Hematopoietic multipotent progenitor cell (in vitro differentiated cells): Measurements from ENCODE around the gene MCAT. TPM values are rescaled to one million over a fixed set of nuclear protein-coding genes. Genes with fewer than 3 reads are reported as not detected.
"Not testable (repeated sequence)": the region's sequence is repeated elsewhere in the genome, so short reads cannot be mapped to it uniquely, and the experiment has no call there.

Source experiments
- DNase-seq, 3 donors: peaks; one replicate each; pipeline ENCODE4 v3.0.0-alpha.2; 2011 to 2015; ENCODE audit warnings: low read depth in 2 of 3, low spot score in 2 of 3
- total RNA-seq: library from RNA; depleted of rRNA; stranded (reverse); fragments of >200 nt; gene quantifications from one replicate; pipeline ENCODE4 v1.2.3, GENCODE V29; 2012

Gene MCAT
- total RNA-seq, 1 donor: 25.0 TPM

DNA sequence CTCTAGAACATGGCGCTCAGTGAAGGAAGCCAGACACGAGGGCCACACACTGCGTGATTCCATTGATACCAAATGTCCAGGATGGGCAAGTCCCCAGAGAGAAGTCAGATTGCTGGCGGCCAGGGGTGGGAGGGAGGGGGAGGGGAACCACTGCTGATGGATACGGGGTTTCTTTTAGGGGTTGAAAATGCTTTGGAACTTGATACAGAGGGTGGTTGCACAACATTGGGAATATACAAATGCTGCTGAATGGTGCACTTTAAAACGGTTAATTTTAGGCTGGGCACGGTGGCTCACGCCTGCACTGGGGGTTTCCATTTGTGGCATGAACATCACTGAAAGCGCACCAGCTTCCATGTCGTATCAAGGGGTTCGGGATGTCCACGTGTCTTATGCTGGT, 13.2 kb upstream of the MCAT start:
- no peak for DNase-seq

DNA sequence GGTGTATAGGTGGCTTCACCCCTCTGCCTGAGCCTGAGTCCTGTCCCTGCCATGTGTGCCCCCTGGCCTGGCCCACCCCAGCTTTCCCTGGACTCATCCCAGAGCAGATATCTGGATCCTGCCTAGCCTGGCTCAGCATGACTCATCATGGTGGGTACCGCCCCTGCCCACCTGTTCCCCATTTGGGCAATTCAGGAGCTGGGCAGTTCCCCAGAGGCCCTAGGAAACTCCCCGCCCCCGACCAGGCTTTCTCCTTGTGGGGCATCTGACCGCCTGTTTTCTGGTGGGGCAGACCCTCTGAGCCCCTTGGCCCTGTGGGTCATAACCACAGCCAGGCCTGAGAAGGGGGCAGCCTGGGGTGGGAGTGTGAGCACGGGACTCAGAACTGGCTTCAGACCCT, 12.6 kb upstream of the MCAT start:
- DNase-seq: no peak

DNA sequence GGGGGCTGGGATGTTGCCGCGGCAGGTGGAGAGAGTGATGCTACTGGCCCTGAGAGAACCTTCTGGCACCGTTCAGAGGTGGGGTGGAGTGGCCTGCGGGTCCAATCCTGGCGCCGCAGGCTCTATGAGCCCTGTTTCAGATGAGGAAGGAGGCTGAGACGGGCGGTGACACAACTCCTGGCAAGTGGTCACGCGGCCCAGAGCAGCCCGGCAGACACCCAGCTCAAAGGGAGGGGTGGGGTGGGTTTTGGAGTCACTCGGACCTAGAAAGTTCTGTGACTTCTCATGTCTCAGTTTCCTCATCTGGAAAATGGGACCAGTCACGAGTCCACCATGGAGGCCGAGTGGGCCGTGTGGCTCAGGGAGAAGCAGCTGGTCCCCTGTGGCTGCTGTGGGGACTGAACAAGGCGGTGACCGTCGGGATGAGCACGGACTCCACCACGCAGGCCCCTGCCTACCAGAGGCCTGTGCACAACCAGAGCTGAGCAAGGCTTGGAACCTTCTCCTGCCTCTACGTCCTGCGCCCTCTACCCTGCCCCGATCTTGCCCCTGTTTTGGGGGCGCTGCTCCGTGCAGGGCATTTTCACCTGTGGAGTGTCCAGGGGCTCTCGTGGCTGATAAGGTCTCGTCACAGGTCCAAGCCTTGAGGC, 11.8 kb upstream of the MCAT start:
- no peak for DNase-seq

DNA sequence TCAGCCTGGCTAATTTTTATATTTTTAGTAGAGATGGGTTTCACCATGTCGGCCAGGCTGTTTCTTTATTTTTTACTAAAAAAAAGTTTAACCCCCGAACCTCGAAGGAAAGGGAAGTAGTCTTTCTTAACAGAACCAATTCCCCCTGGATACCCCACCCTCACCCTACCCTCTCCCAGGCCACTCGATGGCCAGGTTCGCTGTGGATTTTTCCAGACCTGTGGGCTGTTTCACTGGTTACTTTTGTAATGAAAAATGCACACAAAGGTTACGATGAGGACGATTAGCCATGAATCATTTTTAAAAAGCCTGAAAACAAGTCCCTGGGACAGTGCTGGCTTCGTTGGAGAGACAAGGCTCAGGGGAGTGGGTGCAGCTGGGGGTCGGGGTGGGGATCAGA, 10.7 kb upstream of the MCAT start:
- DNase-seq: no peak

DNA sequence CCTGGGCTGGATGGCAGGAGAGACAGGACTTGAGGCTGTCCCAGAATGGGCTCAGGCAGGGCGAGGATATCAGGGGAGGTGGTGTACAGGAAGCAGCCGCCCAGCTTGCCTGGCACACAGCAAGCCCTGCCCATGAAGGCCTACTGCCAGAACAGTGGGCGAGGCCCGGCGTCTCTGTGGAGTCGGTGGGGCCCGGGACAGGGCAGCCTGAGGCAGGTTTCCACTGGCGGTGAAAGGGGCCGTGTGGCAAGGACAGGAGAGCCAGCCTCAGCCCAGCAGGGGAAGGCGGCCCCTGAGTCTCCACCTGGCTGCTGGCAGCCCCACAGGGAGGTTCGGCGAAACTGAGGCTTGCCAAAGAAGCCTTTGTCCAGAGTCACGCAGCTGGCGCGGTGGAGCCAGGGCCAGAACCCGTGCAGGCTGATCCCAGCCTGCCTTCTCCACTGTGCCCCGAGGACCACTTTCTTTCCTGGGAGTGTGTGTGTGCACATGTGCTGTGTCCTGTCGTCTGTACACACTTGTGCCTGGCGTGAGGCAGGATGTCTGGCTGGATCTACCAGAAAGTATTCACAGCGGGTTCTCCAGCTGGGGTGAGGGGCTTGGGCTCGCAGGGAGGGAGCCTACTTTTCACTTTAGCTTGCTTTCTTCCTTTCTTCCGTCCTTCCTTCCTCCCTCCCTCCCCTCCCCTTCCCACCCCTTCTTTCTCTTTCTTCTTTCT, 9.3 kb upstream of the MCAT start:
- peak in 2 of 3 donors; percentile 54 to 73 for DNase-seq

DNA sequence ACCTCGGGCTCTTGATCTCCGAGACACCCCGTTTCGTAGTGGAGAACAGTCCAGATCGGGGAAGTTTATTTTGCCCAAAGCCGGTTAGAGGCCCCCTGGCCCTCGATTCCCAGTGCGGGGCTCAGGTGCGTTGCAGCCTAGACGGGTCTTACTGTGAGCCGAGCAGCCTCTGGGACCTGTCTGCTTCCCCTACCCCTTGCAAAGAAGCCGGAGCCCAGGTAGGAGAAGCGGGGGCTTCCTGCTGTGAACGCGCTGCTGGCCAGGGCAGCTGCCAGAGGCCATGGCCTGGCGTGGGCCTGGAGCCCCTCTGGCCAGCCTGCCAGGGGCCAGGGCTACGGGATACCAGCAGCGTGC, 8.8 kb upstream of the MCAT start:
- DNase-seq: no peak

DNA sequence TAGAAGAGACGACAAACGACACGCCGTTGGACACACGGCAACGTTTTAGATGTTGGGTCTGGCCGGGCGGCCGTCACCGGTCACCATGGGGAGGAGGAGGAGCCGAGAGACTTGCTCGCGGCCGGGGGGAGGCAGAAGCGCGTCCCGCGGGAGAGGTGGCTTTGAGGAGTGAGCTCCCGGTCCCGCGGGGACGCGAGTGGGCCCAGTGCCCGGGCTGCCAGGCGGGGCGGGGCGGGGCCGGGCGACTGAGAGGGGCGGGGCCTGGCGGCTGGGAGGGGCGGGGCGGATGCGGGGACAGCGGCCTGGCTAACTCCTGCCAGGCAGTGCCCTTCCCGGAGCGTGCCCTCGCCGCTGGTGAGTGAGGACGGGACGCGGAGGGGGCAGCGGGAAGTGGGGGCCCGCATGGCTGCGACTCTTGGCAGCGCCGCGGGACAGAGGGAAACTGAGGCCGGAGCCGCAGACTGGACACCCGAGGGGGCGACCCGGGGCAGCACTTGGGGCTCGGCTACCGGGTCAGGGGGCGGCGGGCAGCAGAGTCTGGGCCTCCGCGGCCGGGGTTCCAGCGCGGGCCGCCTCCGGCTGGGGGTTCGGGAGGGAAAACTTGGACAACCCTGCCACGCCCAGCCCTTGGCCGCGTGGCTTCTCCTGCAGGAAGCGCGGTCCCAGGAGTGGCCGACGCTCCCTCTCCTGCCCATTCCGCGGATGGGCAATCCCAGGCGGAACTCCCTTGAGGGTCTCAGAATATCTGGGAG, 8.2 kb upstream of the MCAT start, which contains the start of gene TSPO:
Gene TSPO, plus strand, starts transcription at position 309 of the 752 bp plus-strand sequence. CDS start 7,680 bp downstream, outside the sequence.
- DNase-seq: no peak

DNA sequence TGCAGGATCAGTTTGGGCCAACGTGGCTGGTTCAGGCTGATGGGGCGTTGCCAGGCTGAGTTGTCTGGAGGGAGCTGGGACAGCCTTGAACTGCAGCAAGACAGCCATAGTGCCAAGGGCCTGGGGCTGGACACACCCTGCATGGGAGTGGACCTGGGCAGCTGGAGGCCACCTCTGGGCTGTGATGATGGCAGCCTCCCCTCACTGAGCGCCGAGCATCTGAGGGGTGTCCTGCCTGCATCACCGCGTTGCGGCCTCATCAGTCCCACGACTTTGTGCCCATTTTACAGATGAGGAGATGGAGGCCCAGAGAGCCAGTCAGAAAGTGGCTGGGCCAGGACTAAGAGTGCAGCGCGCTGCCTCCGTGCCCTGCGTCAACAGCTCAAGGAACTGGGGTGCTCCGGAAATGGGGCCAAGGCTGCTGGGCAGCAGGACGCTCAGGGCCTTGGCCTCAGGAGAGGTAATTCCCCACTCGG, 7.6 kb upstream of the MCAT start:
- no peak for DNase-seq

DNA sequence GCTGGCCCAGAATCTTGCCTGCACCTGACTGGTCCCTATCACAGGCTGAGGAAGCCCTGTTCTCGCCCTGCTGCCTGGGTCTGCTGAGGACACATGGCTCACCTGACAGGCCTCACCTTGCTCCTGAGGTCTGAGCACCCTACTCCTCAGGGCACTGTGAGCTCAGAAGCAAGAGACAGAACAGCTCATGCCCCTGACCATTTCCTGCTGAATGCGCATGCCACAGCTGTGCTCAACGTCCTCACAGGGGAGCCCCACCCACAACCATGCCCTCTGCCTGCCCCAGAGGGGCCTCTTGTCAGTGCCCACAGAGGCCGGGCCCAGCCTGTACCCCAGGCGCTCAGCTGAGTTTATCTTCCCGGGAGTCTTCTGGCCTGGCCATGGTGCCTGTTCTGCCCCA, 5.4 kb upstream of the MCAT start:
- DNase-seq: no peak

DNA sequence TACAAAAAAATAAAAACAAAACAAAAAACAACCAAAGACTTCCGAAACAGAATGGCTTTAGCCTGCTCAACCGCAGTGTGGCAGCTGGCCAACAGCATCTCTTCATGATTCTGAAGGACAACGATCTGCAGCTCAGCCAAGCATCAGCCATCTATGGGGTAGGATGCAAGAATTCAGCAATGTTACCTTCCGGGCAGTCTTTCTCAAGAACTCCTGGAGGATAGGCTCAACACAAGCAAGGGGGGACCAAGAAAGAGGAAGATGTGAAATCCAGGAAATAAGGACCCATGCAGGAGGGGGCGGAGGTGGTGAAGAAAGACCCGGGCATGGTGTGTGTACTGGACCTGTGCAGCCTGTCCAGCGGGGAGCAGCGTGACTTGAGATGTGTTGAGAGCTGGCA, 4.6 kb upstream of the MCAT start:
- DNase-seq: peak in 2 of 3 donors; percentile 57 to 73

DNA sequence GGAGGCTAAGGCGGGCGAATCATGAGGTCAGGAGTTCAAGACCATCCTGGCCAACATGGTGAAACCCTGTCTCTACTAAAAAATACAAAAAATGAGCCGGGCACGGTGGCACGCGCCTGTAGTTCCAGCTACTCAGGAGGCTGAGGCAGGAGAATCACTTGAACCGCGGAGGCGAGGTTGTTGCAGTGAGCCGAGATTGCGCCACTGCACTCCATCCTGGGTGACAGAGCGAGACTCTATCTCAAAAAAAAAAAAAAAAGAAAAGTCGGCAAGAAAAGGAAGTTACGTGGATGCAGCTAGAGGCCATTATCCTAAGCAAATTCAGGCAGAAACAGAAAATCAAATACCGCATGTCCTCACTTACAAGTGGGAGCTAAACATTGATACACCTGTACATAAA, 3.1 kb upstream of the MCAT start:
- not testable (repeated sequence) for DNase-seq

DNA sequence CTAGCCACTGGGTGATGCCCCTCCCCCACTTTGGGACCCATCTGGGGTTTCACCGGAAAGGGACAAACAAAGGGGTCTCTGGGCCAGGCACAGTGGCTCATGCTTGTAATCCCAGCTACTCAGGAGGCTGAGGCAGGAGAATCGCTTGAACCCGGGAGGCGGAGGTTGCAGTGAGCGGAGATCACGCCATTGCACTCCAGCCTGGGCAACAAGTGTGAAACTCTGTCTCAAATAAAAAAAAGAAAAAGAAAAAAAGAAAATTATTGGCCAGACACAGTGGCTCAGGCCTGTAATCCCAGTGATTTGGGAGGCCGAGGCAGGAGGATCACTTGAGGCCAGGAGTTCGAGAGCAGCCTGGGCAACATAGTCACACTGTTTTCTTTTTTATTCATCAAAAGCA, 2.2 kb upstream of the MCAT start:
- not testable (repeated sequence) for DNase-seq

DNA sequence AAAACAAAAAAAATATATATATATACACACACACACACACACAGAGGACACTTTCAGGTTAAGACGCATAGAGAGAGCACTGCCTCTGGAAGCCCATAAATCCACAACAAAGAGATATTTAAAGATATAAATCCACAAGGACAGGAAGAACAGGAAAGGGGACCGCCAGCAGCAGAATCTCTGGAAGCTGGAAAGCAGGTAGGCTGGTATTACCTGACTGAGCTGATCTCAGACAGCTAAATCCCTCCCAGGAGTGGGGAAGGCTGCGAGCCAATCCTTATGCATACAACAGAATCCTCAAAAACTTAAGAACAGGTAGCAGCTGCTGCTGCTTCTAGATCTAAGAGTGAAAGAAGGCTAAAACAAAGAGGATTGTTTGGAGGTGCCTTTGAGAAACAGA, 1.8 kb upstream of the MCAT start:
- no peak for DNase-seq

DNA sequence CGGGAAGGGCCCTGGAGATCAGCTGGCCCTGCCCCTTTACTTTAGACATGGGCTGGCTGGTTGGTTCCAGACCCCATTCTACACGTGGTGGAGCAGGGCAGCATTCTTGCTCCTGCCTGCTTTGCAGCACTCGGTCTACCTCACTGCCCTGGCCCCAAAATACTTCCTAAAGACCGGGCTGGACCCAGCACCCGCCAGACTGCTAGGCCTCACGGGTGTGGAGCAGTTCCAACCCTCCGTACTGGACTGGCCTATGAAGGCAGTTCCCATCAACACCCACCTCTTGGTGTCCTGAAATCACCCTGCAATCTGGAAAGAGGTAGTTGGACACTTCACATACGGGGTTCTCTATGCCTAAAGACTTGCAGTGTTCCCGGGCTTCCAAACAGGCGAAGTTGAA, 6.4 kb downstream of the MCAT start:
- DNase-seq: no peak

DNA sequence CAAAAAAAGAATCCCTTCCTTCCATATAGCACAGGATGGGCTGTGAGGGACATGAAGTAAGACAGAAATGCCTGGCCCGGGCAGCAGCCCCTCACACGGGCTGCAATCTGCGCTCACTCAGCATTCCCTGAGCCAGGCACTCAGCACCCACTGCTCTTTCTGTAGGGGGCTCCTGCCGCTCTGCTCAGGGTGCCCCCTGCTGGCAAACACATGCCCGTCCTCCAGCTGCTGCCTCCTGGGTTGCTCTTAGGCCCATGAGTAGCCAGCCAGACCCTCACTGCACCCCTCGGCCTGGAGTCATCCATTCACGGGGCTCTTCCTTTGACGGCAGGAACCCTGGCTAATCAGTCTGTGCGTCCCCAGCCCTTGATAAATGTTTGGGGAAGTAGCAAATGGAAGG, 6.9 kb downstream of the MCAT start:
- peak in 2 of 3 donors; percentile 66 to 68 for DNase-seq

DNA sequence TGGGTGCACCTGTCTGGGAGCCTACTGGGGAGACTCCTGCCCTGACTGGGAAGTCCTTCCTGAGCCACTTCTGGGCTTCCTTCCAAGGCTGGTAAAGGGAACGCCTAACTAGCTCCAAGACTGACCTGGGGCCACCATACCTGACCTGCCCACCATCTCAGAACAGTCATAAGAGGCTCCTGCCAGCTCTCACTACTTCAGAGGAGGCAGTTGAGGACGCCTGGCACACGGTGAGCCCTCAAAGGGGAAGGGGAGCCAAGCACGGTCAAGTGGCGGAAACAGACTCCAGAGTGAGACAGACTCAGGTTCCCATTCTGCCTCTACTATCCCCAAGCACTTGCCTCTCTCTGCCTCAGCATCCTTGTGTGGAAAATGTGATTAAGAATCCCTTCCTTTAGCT, 7.6 kb downstream of the MCAT start:
- DNase-seq: no peak

DNA sequence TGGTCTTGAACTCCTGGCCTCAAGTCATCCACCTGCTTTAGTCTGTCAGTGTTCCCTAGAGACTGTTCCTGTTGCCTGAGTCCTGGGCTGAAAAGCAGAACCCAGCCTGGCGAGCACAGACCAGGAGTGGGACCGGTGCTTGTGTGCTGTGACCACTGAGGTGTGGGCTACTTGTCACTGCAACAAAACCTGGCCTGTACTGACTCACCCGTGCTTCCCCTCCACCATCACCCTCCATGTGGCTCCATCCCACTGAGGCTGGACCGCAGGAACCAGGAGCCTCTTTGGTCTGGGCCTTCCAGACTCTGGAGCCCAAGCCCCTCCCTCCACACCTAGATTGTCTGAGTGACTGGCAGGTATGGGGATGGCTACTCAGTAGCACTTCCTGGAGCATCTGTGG, 8.6 kb downstream of the MCAT start:
- no peak for DNase-seq

DNA sequence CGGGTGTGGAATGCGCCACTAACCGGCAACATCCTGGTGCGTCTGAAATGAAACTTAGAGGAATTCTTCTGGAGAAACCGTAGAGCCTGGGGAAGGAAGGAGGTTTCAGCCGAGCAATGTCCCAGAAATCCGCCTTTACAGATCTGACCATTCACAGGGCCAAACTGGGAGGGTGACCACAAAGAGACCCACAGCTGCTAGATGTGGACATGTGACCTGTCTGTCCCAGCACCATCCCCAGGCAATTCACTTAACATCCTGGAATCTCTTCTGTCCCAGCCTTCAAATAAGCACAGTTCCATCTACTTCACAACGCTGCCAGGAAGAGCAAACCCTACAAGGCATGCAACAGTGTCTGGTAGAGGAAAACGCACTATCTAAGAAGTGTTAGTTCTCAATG, 9.8 kb downstream of the MCAT start:
- no peak for DNase-seq

DNA sequence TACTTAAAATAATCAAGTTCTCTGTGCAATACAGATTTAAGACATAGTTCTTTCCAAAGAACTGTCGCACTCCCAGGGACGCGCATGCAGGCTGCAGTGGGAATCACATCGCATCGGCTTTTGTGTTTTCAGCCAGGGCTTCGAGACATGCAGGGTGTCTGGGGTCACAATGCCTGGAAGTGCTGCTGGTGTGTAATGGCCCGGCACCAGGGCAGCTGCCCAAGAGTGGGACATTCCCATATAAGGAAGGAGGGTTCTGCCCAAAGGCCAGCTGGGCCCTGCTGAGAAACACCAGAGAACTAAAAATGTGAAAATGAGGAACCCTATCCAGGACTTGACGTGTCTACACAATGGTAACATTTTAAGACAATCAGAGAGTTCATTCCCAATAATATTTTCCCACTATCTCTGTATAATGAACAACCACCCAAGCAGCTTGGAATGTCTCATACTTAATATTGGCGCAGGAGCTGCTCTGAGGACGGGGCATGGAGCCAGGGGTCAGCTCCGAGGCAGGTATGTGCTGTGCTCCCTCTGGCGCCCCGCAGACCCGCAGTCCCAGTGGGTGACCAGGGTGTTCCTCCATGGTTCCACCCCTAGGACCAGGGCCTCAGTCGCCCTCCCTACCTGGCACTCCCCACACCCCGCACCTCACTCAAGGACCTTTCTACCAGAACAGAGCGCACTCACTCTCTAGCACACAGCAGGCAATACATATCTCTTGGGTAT, 11.3 kb downstream of the MCAT start:
- DNase-seq: no peak

DNA sequence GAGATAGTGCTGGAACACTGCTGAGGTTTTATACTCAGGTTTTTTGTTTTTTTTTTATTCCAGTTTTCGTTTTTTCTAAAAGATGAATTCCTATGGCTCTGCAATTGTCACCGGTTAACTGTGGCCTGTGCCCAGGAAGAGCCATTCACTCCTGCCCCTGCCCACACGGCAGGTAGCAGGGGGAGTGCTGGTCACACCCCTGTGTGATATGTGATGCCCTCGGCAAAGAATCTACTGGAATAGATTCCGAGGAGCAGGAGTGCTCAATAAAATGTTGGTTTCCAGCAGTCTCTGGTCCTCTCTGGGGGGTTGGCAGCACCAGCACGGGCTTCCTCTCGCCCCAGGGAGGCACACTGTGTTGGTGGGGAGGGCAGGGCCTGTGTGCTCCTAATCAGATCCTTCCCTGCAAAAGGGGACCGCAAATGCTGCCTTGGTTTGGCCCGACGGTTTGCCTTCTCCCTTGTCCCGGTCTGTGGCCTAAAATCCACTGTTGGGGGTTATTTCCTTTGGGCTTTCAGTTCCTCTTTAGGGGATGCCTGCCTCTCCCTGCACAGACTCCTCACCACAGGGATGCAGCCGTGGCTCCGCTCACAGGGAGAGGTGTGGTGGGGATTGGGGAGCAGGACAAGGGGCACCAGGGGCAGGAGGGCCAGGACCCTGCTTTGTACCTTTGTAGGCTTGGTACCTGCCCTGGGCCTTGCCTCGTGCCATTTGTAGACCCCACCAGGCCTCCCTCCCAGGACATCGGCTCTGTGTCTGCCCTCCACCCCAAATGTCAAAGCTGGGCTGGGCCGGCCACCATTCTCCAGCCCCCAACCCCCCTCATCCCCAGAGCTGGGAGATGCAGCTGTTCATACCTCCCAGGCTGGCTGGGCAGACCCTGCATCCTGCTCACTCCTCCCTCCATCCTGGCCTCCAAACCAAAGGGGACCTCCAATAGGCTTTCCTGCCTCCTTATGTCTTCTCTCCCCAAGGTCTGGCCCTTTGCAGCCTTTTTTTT, 13.5 kb downstream of the MCAT start:
- DNase-seq: no peak
